ENCODE results near the gene FGGY.
"Not testable (repeated sequence)": the region's sequence is repeated elsewhere in the genome, so short reads cannot be mapped to it uniquely, and the experiment has no call there.

Gene FGGY

DNA sequence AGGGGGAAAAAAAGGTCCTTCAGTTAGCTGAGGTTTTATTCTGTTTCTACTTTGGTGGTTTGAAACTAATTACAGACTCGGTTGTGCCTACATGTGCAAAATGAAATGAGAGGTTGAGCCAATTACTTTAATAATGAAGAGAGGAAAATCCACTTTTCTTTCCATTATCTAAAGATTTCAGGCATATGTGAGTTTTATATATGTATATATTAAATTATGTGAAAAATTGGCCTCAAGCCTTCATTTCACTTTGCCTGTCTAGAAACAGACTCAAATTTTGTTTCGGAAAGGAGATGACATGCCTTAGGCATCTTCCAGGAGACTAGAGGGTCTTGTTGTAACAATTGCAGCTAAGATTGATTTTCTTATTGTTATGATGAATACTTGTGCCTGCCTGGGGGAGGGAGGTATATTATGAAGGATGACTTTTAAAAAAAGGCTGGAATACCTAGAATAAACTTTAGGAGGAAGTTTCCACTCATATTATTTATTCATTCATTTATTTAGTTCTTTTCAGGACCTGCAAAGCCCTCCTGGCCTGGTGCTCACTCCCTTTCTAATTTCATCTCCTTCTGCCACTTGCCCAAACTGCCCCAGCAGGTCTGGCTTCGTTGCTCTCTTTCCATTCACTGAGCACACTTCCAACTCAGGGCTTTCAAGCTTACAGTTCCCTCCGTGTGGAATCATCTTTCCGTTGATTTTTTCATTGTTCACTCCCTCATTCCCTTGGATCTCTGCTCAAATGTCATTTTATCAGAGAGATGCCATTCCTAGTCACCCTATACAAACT lies 423.6 kb downstream of the FGGY start:
- no peak for DNase-seq

DNA sequence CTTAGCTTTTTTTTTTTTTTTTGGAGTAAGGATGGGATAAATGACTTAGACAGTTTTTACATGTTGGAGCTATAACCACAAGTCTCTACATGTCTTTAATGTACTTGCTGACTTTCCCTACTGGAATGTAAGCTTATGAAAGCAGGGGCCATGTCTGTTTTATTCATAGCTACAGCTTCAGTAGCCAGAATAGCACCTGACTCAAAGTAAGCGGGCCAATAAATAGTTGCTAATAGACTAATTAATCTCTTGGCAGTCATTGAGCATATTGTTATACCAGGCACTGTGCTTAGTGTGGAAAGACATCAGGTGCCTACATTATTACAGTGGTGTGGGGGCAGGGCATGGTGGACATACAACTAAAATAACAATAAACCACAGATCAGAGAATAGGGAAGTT lies 433.4 kb downstream of the FGGY start:
- no peak for DNase-seq

DNA sequence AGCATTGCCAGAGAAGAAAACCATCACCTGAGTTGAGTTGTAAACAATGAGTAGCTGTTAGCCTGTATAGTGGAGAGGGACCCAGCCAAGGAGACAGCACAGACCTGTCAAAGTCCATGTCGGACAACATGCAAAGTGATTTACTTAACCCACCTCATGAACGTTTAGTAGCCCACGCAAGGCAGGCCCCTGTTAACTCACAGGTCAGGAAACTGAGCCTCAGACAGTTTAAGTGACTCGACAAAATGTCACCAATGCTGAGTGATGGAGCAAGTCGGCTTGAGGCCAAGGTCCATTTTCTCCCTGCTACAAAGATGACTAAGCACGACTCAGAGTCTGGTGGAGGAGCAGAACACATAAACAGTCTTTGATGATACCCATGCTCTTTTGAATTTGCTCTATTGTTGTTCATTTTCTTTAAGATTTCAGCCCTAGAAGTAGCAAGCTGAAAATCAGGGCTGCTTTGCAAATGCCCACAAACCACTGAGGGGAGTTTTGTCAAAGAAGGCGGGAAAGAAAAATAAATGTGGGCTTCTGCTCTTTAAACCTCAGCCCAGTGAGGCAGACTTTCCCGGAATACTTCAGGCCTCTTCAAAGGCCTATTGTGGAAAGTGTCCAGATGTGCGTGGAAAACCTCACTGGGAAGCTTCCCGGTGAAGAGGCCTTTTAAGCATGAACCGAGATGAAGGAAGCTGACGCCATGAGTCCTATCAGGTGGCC lies 434.0 kb downstream of the FGGY start:
- no peak for DNase-seq

DNA sequence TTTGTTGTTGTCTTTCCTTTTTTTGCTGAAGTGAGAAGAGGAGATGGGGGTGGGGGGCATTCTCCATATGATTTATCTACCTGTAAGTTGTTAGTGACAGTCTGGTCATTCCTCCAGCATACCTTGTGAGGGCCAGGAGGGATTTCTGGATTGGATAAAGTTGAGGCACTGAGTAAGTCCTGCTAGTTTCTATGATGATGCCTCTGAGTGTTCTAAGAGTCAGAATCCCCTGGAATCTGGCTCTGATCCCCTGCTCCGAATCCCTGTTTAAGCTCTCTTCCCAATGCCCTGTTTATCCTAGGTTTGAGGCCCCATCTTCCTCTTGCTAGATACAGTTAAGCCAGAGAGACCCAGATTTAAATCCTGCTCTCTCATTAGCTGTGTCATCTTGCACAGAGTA lies 434.7 kb downstream of the FGGY start:
- DNase-seq = no peak

GRCh38 chr1:59732214-59732955 lies 435.5 kb downstream of the FGGY start:
- DNase-seq = no peak

DNA sequence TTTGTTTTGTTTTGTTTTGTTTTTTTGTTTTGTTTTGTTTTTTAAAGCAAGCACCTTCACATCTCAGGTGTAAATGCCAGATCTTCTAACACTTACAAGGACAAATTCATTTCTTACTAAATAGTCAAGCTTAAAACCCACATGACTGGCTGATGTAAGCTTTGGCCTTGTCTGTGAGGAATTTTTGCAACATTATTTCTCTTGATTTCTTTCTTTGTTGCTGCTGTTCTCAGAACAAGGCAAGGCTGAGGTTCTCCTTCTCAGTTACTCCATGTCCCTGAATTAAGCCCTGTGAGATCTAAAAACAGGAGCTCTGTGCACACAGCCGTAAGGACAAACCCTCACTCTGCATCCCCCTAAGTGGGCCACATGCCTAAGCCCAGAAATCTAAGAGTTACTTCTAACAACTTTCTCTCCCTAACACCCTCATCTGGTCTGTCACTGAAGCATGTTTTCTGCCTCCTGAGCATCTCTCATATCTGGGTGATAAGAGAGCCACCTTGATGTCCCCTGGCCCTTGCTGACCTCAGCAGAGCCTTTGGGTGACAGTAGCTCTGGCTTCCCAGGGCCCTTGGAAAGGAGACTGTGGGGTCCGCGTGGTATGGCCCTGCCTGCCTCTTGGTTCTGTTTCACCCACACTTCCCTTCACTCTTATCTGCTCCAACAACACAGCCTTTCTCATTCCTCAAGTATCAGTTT lies 436.7 kb downstream of the FGGY start:
- no peak for DNase-seq

- DNase-seq = not testable (repeated sequence)
Observed at GRCh38 chr1:59735927-59736326, 439.0 kb downstream of the FGGY start.

DNA sequence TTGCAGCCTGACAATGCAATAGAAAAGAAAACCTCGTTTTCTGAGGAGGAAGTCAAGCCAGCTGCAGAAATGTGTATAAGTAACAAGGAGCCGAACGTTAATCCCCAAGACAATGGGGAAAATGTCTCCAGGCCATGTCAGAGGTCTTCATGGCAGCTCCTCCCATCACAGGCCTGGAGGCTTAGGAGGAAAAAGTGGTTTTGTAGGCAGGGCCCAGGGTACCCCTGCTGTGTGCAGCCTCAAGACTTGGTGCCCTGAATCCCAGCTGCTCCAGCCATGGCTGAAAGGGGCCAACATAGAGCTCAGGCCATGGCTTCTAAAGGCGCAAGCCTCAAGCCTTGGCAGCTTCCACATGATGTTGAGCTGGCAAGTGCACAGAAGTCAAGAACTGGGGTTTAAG lies 439.9 kb downstream of the FGGY start:
- no peak for DNase-seq

GRCh38 chr1:59737638-59738037 lies 440.7 kb downstream of the FGGY start:
- DNase-seq = no peak

DNA sequence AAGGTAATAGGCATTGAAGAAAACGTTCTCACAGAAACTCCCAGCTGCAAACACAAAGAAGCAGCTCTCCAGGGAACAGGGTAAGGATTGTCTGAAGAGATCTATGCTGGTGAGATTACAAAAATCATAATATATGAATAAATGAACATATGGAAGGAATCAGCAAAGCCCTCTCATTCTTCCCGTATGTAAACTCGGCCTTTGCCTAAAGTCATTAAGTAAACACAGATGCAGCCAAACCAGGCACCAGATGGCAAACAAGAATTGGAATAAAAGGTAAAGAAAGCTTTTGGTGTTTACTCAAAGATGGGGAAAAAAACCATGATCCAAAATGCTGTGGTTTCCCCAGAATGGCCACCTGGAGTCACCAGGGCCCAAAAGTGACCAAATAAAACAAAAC lies 441.3 kb downstream of the FGGY start:
- peak; percentile 12 for DNase-seq

DNA sequence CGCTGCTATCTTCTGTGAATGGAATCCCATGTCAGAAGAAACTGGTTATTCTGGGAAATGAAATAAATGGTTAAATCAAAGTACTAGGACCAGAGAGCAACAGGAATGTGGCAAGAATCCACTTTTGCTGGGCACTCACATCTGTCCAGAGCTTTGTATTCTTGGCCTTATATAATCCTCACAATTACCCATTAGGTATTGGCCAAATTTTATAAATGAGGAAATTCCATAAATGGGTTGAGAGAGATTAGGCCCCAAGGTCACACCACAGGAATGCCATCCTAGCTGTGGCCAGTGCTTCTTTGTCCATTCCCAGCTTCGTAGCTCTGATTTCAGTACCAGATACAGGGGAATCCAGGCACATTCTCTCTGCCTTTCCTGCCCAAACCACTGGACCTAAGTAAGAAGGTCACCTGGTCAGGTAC lies 441.7 kb downstream of the FGGY start:
- no peak for DNase-seq

DNA sequence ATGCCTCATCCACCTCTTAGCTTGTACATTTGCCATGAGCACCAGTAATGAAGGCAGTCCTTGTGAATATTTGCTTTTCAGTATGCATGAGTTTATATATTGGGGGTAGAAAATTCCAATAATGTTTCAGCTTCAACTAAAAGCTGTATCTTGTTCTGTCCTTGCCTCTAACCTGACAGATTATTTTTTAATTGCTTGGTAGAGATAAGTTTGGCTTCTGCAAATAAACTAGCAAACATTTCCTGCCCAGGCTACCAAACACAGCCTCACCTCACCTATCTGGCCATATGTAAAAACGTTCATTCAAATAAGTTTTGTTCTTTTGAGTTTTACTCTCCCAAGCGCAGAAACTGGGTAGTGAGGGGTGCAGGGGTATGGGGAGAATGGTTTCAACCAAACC lies 442.2 kb downstream of the FGGY start:
- no peak for DNase-seq

DNA sequence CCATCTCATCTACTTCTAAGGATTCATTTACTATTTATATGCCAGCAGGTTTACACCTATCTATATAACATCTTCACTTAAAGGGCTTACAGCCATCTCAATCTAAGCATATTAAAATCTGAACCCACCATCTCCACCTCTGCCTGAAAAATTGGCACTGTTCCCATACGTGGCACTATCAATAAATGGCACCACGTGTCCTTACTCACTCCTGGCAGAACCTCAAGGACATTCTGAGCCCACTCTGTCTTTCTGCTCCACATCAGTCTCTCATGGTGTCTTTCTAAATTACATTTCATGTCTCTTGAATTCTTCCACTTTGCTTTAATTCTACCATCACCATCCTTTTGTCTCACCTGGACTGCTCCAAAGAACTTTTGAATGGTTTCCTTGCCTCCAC lies 445.6 kb downstream of the FGGY start:
- DNase-seq = no peak

DNA sequence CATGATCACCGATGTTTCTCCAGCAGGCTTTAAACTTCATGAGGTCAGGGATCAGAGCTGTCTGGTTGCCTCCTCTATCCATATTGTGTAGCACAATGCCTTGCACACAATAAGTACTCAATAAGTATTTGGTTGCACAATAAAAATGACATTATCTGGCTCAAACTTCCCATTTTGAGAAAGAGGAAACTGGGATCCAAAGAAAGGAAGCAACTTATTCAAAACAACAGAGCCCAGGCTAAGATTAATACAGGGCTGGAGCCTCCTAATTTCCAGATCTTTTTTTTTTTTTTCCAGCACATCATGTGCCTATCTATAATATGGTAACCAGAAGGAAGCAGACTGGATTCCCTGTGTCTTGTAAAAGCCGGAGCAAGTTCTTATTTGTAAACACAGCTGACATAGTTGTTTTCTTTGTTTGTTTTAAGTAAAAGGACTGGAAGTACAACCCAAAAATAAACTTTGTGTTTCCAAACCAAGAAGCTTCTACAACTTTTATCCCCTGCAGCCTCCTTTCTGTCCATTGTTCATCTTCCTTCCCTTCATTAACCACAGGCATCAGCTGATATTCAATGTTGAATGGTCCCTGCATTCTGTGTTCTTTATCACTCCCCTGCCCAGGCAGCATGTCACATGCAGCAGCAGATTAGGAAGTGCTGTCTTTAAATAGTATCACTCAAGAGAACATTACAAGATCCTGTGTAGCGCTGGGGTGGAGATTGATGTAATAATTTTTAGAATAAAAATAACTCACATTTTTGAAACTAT lies 446.6 kb downstream of the FGGY start:
- DNase-seq = no peak

- peak; percentile 13 for DNase-seq
Observed at GRCh38 chr1:59747420-59748024, 450.6 kb downstream of the FGGY start.

- DNase-seq = no peak
Observed at GRCh38 chr1:59748123-59748522, 451.2 kb downstream of the FGGY start.

DNA sequence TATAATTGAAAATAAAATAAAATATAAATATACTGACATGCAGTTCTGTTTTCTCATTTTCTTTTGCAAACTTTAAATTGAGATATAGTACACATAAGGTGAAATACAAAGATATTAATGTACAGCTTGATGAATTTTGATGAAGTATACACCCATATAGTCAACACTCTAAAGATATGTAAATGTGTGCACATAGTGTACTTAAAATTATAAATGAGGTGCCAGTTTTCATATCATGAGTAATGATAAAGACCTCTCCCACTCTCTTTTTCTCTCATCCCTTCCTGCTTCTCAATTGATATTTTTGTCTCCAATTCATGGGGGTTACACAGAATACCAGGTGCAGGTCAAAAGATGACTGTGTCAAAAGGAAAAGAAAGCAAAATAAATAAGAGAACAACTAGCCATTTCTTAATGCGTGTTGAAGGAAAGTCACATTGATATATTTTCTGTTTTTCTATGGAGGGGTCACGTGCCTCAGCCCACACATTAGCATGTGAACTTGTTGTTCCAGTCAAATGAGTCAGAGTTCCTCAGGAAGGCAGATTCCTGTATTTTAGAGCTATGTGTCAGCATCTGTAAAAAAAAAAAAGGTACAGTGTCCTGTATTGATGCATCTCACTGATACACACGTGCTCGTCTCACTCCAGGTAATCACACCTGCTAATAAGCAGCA lies 453.6 kb downstream of the FGGY start:
- DNase-seq = no peak

- no peak for DNase-seq
Observed at GRCh38 chr1:59751004-59751395, 454.1 kb downstream of the FGGY start.

DNA sequence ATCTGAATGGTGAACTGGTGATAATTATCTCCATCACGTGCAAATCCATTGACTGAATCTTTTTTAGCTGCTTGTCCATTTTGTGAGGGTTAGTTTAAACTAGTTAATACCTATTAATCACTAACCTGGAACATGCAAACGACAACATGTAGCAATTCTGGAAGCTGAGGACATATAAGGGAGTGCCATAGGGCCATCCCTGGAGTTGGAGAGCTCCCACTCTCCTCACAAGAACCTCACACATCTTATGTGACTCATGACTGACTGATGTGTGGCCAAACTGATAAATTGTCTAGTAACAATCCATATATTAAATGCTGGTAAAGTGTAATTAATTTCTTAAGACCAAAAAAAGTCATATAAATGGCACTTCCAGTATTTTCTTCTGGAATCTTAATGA lies 454.9 kb downstream of the FGGY start:
- no peak for DNase-seq

DNA sequence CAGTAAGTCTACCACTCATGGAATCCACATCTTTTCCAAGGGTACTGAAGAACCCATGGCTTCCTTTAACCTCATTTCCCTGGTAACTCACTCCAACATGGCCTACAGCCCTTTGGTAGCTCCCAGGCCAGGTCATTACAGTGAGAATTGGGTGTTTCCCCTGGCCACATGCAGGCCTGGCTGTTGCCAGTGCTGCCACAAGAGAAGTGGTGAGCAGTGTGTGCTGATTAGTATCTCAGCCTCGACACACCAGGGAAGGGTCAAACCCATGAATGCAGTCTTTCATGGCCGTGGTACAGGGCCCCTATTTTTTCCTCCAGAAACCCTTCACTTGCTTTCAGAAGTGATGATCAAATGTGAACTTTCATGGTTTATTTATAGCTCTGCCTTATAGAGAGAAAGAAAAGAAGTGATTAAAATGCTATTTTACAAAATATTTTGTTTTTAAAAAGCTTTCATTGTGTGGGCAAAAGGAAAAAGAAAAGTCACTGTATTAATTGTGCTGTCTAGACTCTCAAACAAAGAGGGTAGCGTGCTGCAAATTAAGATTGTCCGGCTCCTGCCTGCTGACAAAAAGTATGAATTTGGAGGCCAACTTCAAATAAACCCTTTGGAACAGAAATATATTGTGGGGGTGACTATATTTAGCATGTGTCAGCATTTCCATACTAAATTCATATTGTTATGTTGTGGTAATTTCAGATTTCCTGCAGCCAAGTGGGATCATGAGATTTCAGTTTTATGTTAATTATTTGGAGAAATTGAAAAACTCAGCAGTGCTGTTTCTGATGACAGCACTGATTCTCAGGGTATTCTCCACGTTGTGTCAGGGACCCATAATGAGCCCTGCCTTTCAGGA lies 455.9 kb downstream of the FGGY start:
- no peak for DNase-seq
